ENCODE data around the gene CHCHD10.

The CHCHD10 gene

DNA sequence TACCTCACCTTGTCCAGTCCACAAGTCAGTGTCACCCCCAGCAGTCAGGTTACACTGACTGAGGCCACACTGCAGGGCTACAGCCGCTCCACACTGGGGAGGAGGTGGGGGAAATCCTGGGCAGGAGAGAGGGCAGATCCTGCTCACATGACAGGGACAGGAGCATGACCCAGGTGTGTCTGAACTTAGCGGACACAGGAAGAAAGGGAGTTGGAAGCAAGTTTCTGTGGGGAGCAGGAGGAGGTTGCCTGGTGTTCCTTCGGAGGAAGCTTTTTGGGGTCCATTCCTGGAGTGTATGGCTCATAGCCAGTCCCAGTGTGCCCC, 10.8 kb upstream of the CHCHD10 start:
- peak overlapping the region; percentile 24 for H3K27ac ChIP-seq
- POLR2A ChIA-PET (ENCODE audit: low non-redundant PET), result no interaction called here
- no peak for DNase-seq (ENCODE audit: low spot score)
- TF ChIP-seq, protein P1, sequence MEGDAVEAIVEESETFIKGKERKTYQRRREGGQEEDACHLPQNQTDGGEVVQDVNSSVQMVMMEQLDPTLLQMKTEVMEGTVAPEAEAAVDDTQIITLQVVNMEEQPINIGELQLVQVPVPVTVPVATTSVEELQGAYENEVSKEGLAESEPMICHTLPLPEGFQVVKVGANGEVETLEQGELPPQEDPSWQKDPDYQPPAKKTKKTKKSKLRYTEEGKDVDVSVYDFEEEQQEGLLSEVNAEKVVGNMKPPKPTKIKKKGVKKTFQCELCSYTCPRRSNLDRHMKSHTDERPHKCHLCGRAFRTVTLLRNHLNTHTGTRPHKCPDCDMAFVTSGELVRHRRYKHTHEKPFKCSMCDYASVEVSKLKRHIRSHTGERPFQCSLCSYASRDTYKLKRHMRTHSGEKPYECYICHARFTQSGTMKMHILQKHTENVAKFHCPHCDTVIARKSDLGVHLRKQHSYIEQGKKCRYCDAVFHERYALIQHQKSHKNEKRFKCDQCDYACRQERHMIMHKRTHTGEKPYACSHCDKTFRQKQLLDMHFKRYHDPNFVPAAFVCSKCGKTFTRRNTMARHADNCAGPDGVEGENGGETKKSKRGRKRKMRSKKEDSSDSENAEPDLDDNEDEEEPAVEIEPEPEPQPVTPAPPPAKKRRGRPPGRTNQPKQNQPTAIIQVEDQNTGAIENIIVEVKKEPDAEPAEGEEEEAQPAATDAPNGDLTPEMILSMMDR (conservative IDR thresholded peaks at IDR 0.05; ENCODE audit: low read depth), result no peak
- CTCF ChIA-PET, result no interaction called here

DNA sequence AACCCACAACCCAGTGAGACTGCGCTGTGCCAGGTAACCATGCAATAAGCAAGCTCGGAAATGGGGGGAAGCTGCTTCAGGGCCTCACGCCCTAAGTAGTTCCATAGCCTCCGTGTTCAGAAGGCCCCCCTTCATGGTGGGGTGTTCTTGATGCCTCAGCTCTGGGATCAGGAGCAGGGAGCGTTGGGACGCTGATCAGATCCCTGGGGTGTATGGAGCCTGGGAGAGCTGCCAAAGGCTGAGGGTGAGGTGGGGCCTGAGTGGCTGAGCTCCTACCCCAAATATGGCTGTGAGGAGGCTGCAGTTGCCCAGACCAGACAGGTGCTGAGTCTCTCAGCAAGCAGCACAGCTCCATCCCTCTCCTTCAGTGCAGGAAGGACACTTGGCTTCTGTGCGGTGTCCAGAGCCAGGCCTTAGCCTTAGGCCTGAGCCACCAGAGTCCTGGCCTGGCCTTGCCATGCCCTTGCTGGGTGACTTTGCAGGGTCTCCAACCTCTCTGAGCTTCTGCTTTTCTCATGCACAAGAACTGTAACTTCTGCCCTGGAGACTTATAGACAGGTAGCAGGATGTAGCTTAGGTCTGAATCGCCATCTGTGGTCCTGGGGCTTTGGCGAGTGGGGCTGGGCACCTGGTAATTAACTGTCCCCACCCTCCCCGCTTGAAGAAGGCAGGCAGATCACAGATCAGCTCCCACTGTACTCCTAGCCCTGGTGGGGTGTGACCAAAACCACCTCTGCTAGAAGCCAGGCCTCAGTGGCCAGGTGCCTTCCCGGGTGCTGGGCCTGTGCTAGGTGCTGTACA, 10.2 kb upstream of the CHCHD10 start:
- ChIA-PET CTCF (no interaction called here), POLR2A (ENCODE audit: low non-redundant PET) (interaction anchor here (0.5 kb wide), 1 partner anchor 10 kb away, joined by 3 read pairs; the partner anchor contains the start of gene CHCHD10)
- peak overlapping the region; percentile 24 for H3K27ac ChIP-seq
- no peak for DNase-seq (ENCODE audit: low spot score)
- TF ChIP-seq, protein P1 (conservative IDR thresholded peaks at IDR 0.05; ENCODE audit: low read depth), result no peak

DNA sequence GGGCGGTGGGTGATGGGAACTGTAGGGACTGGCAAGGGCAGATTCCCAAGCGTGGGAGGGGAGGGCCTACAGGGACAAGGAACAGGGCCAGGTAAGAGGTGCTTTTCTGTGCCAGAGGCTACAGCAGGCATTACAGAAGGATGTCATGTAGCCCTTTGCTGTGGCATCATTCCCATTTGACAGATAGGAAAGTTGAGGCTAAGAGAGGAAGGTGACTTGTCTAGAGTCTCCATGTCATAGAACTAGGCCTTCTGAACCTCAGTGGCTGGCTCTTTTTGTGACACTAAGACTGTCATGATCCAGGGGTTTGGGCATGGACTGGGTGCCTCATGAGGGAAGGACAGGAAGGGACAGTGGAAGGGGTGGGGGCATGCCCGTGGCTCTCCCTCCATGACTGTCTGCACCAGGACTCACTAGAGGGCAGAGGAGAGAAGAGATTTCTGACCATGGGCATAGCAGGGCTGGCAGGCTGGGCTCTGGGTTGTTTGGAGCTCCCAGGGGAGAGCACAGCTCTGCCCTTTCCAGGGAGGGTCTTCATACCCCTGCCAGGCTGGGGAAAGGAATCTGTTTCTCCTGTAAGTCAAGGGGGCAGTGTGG, 8.1 kb upstream of the CHCHD10 start:
- TF ChIP-seq, protein P1 (conservative IDR thresholded peaks at IDR 0.05; ENCODE audit: low read depth), result no peak
- DNase-seq (ENCODE audit: low spot score), result no peak
- ChIA-PET CTCF (interaction anchor here (0.6 kb wide), 1 partner anchor 118 kb away, joined by 4 read pairs; the partner anchor contains the start of gene MIF), POLR2A (ENCODE audit: low non-redundant PET) (no interaction called here)
- H3K27ac ChIP-seq, result peak overlapping the region; percentile 32

DNA sequence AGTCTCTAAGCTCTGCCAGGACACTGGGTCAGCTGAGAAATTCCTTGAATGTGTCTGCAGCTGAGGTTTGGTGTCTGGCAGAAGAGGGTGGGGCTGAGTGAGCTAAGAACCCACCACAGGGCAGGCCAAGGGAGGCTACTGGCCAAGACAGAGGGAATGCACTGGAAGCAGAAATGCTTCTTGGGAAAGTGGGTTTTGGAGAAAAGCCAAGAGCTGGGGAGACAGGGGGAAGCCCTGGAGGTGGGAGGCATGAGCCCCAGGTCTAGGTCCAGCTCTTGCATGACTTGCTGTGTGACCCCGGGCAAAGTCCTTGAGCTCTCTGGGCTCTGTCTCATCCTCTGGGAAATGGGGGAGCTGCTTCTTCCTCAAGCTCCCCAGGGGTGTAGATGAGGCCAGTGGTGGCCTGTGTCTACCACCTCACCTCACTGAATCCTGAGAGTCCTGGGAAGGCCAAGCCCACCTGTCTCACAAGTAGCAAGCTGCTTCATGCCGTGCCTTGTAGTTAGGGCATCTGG, 7.2 kb upstream of the CHCHD10 start:
- DNase-seq (ENCODE audit: low spot score), result no peak
- H3K27ac ChIP-seq, result peak overlapping the region; percentile 24; the same call in 1 of the 2 replicates
- CTCF ChIA-PET, result interaction anchor here (0.7 kb wide), 1 partner anchor 493 kb away, joined by 3 read pairs; no protein-coding TSS in a partner anchor
- POLR2A ChIA-PET (ENCODE audit: low non-redundant PET), result no interaction called here
- TF ChIP-seq, protein P1 (conservative IDR thresholded peaks at IDR 0.05; ENCODE audit: low read depth), result no peak

DNA sequence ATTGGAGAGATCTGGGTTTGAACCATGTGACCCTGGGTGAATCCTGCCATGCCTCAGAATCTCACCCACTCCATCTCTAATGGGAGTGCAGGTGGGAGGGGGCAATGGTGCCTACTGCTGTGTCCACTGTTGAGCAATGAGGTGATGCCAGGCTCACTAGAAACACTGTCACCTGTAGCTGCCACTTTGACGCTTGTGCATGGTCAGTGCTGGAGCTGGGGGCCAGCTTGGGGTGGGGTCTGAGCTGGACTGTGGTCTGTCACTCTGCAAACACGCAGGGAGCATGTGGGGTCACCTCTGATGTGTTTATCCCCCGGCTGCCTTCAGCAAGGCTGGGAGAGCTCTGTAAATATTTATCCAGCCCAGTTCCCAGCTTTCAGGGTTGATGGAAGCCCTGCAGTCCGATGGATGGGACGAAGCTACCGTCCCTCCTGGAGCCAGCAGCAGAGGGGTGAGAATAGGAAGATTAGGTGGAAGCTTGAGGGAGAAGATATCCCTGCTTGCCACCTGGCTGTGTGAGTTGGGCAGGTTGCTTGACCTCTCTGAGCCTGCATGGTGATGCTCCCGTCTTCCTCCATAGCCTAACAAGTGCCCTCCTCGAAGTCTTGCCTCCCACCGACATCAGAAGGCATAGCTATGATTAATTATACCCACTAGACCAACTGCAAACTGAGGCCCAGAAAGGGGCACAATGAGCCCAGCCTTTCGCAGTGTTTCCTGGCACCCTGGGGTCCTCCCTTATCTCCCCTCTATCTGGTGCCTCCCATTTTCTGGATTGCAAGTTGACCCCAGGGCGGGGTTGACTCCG, 6.5 kb upstream of the CHCHD10 start:
- H3K27ac ChIP-seq, result peak overlapping the region; percentile 24; the same call in 1 of the 2 replicates
- POLR2A ChIA-PET (ENCODE audit: low non-redundant PET), result no interaction called here
- DNase-seq (ENCODE audit: low spot score), result no peak
- TF ChIP-seq, protein P1 (conservative IDR thresholded peaks at IDR 0.05; ENCODE audit: low read depth), result no peak
- CTCF ChIA-PET, result interaction anchor here (0.7 kb wide), 1 partner anchor 493 kb away, joined by 3 read pairs; no protein-coding TSS in a partner anchor
